ENCODE results near the gene DENND2C. TPM values are rescaled to one million over a fixed set of nuclear protein-coding genes. Genes with fewer than 3 reads are reported as not detected.

The DENND2C gene
- total RNA-seq, 1 donor from 2014 or later, result 0.73 TPM

GRCh38 chr1:114540821-114541220 is 129.0 kb downstream of the DENND2C start:
- H3K79me2 ChIP-seq (ENCODE audit: low read depth), result no peaks in the 10 kb centered on the region
- no peaks in the 10 kb centered on the region for H4K20me1 ChIP-seq (ENCODE audit: low read depth)
- H3K27me3 Mint-ChIP-seq (ENCODE audit: insufficient read depth, low read depth), result peaks cover 9% of the 10 kb centered on the region
- no peaks in the 10 kb centered on the region for H3K4me1 Mint-ChIP-seq
- no peaks in the 10 kb centered on the region for H3K9me3 Mint-ChIP-seq
- no peak for TF ChIP-seq CTCF (IDR thresholded peaks at IDR 0.05)
- no peak for TF ChIP-seq EZH2 (IDR thresholded peaks at IDR 0.05)
- TF ChIP-seq EZH2phosphoT487 (IDR thresholded peaks at IDR 0.05), result no peak
- no peaks in the 10 kb centered on the region for H3F3A ChIP-seq (ENCODE audit: low read depth)
- H2AFZ ChIP-seq (replicated peaks), result no peak overlapping the region
- H3K27me3 ChIP-seq, result no peaks in the 10 kb centered on the region
- H3K4me3 Mint-ChIP-seq, result no peak overlapping the region
- DNase-seq (ENCODE audit: low spot score), result no peak
- H3K36me3 ChIP-seq, result no peaks in the 10 kb centered on the region
- no peaks in the 10 kb centered on the region for H3K4me1 ChIP-seq
- no peaks in the 10 kb centered on the region for H3K36me3 Mint-ChIP-seq
- no peak overlapping the region for H3K4me3 ChIP-seq
- H3K9me3 ChIP-seq (ENCODE audit: low read depth), result no peaks in the 10 kb centered on the region
- H3K27ac Mint-ChIP-seq, result no peak overlapping the region
- no peak overlapping the region for H3K27ac ChIP-seq
- H3K9ac ChIP-seq, result no peak overlapping the region
- H3K4me2 ChIP-seq, result no peak overlapping the region

- DNase-seq (ENCODE audit: low spot score), result no peak
- Histone ChIP-seq H3K36me3 (no peaks in the 10 kb centered on the region), H2AFZ (replicated peaks) (no peak overlapping the region), H3K4me2 (no peak overlapping the region), H3K27me3 (no peaks in the 10 kb centered on the region), H3K9me3 (ENCODE audit: low read depth) (no peaks in the 10 kb centered on the region), H3K9ac (no peak overlapping the region), H3K79me2 (ENCODE audit: low read depth) (no peaks in the 10 kb centered on the region), H4K20me1 (ENCODE audit: low read depth) (no peaks in the 10 kb centered on the region), H3F3A (ENCODE audit: low read depth) (no peaks in the 10 kb centered on the region), H3K4me1 (no peaks in the 10 kb centered on the region), H3K27ac (no peak overlapping the region), H3K4me3 (no peak overlapping the region)
- H3K9me3 Mint-ChIP-seq, result no peaks in the 10 kb centered on the region
- H3K4me3 Mint-ChIP-seq, result no peak overlapping the region
- peaks cover 9% of the 10 kb centered on the region for H3K27me3 Mint-ChIP-seq (ENCODE audit: insufficient read depth, low read depth)
- no peak for TF ChIP-seq EZH2phosphoT487 (IDR thresholded peaks at IDR 0.05)
- no peak for TF ChIP-seq EZH2 (IDR thresholded peaks at IDR 0.05)
- TF ChIP-seq CTCF (IDR thresholded peaks at IDR 0.05), result no peak
- H3K4me1 Mint-ChIP-seq, result no peaks in the 10 kb centered on the region
- H3K27ac Mint-ChIP-seq, result no peak overlapping the region
- no peaks in the 10 kb centered on the region for H3K36me3 Mint-ChIP-seq
Measured at GRCh38 chr1:114540272-114540671, 129.6 kb downstream of the DENND2C start.

- H3K9me3 Mint-ChIP-seq, result no peaks in the 10 kb centered on the region
- H3K4me3 Mint-ChIP-seq, result no peak overlapping the region
- H3K36me3 Mint-ChIP-seq, result no peaks in the 10 kb centered on the region
- no peaks in the 10 kb centered on the region for H3K27me3 ChIP-seq
- peaks cover 6% of the 10 kb centered on the region for H3K27me3 Mint-ChIP-seq (ENCODE audit: insufficient read depth, low read depth)
- H3K79me2 ChIP-seq (ENCODE audit: low read depth), result no peaks in the 10 kb centered on the region
- no peak overlapping the region for H3K4me2 ChIP-seq
- no peak overlapping the region for H3K27ac ChIP-seq
- H2AFZ ChIP-seq (replicated peaks), result no peak overlapping the region
- H3K36me3 ChIP-seq, result no peaks in the 10 kb centered on the region
- H3K9me3 ChIP-seq (ENCODE audit: low read depth), result no peaks in the 10 kb centered on the region
- no peak overlapping the region for H3K9ac ChIP-seq
- TF ChIP-seq CTCF (IDR thresholded peaks at IDR 0.05) (no peak), EZH2phosphoT487 (IDR thresholded peaks at IDR 0.05) (no peak), EZH2 (IDR thresholded peaks at IDR 0.05) (no peak)
- H3K27ac Mint-ChIP-seq, result no peak overlapping the region
- H3K4me3 ChIP-seq, result no peak overlapping the region
- no peaks in the 10 kb centered on the region for H3K4me1 ChIP-seq
- H3F3A ChIP-seq (ENCODE audit: low read depth), result no peaks in the 10 kb centered on the region
- H3K4me1 Mint-ChIP-seq, result no peaks in the 10 kb centered on the region
- no peak for DNase-seq (ENCODE audit: low spot score)
- H4K20me1 ChIP-seq (ENCODE audit: low read depth), result no peaks in the 10 kb centered on the region
Measured at GRCh38 chr1:114536043-114536442, 133.8 kb downstream of the DENND2C start.

All from neural progenitor cell (in vitro differentiated cells).